HCT116 (cell line): ENCODE data around the gene USP7. TPM values are rescaled to one million over a fixed set of nuclear protein-coding genes. Genes with fewer than 3 reads are reported as not detected.

Experiments
- ATAC-seq: fragments of 200-7000 bp; cut with Tn5 transposase; 2 replicates; pipeline ENCODE4 v1.9.1; 2020; ENCODE audit warnings: mild to moderate bottlenecking, moderate library complexity
- BruUV-seq: library from RNA; stranded (reverse); fragments of 400-500 nt; replicated peaks from 2 replicates; lab custom pipeline; 2021; lab: Mats Ljungman, UMichigan
- CTCF ChIA-PET: fragments of 300-600 bp; sonication (Branson Sonifier 250); formaldehyde crosslinking; loops from one replicate; lab custom pipeline; 2021; ENCODE audit warnings: antibody characterized with exemption; lab: Charles Lee
- POLR2A ChIA-PET: fragments of 300-600, 350-600 bp; sonication (Branson Sonifier 250); formaldehyde crosslinking; loops from one replicate; lab custom pipeline; 2021; ENCODE audit warnings: antibody characterized with exemption; lab: Charles Lee
- RAD21 ChIA-PET, 2 experiments: fragments of 300-600 bp; sonication (Branson Sonifier 250); formaldehyde crosslinking; loops; one replicate each; lab custom pipeline; 2023; ENCODE audit warnings: low total read pairs in 2 of 2; ENCODE audit not compliant: uncharacterized antibody in 2 of 2, unreplicated experiment in 2 of 2, low non-redundant PET in 1 of 2; lab: Charles Lee
- DNase-seq: peaks from one replicate; pipeline ENCODE4 v3.0.0-alpha.2; 2010; ENCODE audit warnings: low read depth, low spot score
- H2AFZ ChIP-seq: fragments of 200-600 bp; shearing (Covaris generic), sonication (generic); 2 replicates; pipeline ENCODE4 v1.6.1; 2017; ENCODE audit warnings: low read depth, mixed run types, mixed read lengths, antibody characterized with exemption, low read length; ENCODE audit not compliant: poor library complexity, severe bottlenecking
- H3K27ac ChIP-seq: 2 replicates; pipeline ENCODE4 v1.5.1; 2012; ENCODE audit warnings: low read depth, low read length
- H3K27me3 ChIP-seq: fragments of 200-600 bp; sonication (generic); 2 replicates; pipeline ENCODE4 v1.6.1; 2016; ENCODE audit warnings: mixed run types, low read length, mixed read lengths; ENCODE audit not compliant: insufficient read depth
- H3K36me3 ChIP-seq, 2 experiments: fragments of 200-500 bp in 1 of 2; fragments of 200-600 bp in 1 of 2; sonication (Bioruptor generic) in 1 of 2; sonication (generic) in 1 of 2; 2 replicates each; pipeline versions ENCODE4 v1.5.1 to v1.6.1; 2014 to 2016; ENCODE audit warnings: low read length in 2 of 2, inconsistent platforms in 1 of 2, mixed read lengths in 1 of 2, mixed run types in 1 of 2; ENCODE audit not compliant: insufficient read depth in 2 of 2, control insufficient read depth in 1 of 2
- H3K4me1 ChIP-seq, 2 experiments: fragments of 200-600 bp in 1 of 2; sonication (generic) in 1 of 2; 2 replicates each; pipeline versions ENCODE4 v1.5.1 to v1.6.1; 2012 to 2017; ENCODE audit warnings: low read length in 2 of 2, inconsistent platforms in 1 of 2, mild to moderate bottlenecking in 1 of 2, mixed read lengths in 1 of 2, mixed run types in 1 of 2, moderate library complexity in 1 of 2; ENCODE audit not compliant: insufficient read depth in 2 of 2, control insufficient read depth in 1 of 2
- H3K4me2 ChIP-seq: fragments of 200-600 bp; sonication (generic); 2 replicates; pipeline ENCODE4 v1.6.1; 2017; ENCODE audit warnings: mixed run types, low read length, mixed read lengths
- H3K4me3 ChIP-seq, 2 experiments: fragments of 200-600 bp in 1 of 2; sonication (generic) in 1 of 2; replicated peaks in 1 of 2; 2 replicates each; pipeline ENCODE4 v1.5.1; 2011 to 2016; ENCODE audit warnings: low read length in 2 of 2, control low read depth in 1 of 2, low read depth in 1 of 2, mild to moderate bottlenecking in 1 of 2, mixed read lengths in 1 of 2, mixed run types in 1 of 2
- H3K79me2 ChIP-seq: fragments of 200-600 bp; sonication (generic); 2 replicates; pipeline ENCODE4 v1.6.1; 2017; ENCODE audit warnings: mild to moderate bottlenecking, mixed run types, low read length, moderate library complexity, mixed read lengths; ENCODE audit not compliant: insufficient read depth
- H3K9ac ChIP-seq: fragments of 200-600 bp; sonication (generic); 2 replicates; pipeline ENCODE4 v1.6.1; 2016; ENCODE audit warnings: low read length, mixed read lengths
- H3K9me2 ChIP-seq: fragments of 200-600 bp; sonication (generic), shearing (Covaris generic); 2 replicates; pipeline ENCODE4 v1.6.1; 2017; ENCODE audit warnings: mixed run types, mild to moderate bottlenecking, moderate library complexity; ENCODE audit not compliant: insufficient read depth
- H3K9me3 ChIP-seq, 2 experiments: fragments of 200-500 bp in 1 of 2; fragments of 200-600 bp in 1 of 2; sonication (Bioruptor generic) in 1 of 2; sonication (generic) in 1 of 2; 2 replicates each; pipeline ENCODE4 v1.6.1; 2014 to 2017; ENCODE audit warnings: low read length in 2 of 2, mixed read lengths in 2 of 2, inconsistent platforms in 1 of 2, low read depth in 1 of 2, mild to moderate bottlenecking in 1 of 2, mixed run types in 1 of 2, moderate library complexity in 1 of 2; ENCODE audit not compliant: control insufficient read depth in 1 of 2, insufficient read depth in 1 of 2
- H4K20me1 ChIP-seq: fragments of 200-600 bp; sonication (generic), shearing (Covaris generic); 2 replicates; pipeline ENCODE4 v1.6.1; 2017; ENCODE audit warnings: mixed run types, mild to moderate bottlenecking, moderate library complexity; ENCODE audit not compliant: insufficient read depth
- CBX3 ChIP-seq: IDR thresholded peaks from 2 replicates; pipeline ENCODE4 v1.6.1; 2012; ENCODE audit warnings: low read depth
- CEBPB ChIP-seq: IDR thresholded peaks from 2 replicates; pipeline ENCODE4 v1.6.1; 2012; ENCODE audit warnings: low read depth
- EGR1 ChIP-seq: IDR thresholded peaks from 2 replicates; pipeline ENCODE4 v1.6.1; 2012; ENCODE audit warnings: low read depth
- EZH2 ChIP-seq: fragments of 200-600 bp; sonication (generic); IDR thresholded peaks from 2 replicates; pipeline ENCODE4 v1.6.1; 2017; ENCODE audit warnings: antibody characterized with exemption, mixed run types
- FOSL1 ChIP-seq: IDR thresholded peaks from 2 replicates; pipeline ENCODE4 v1.6.1; 2012; ENCODE audit warnings: low read depth
- JUND ChIP-seq: IDR thresholded peaks from 2 replicates; pipeline ENCODE4 v1.6.1; 2012
- POLR2A ChIP-seq: IDR thresholded peaks from 2 replicates; pipeline ENCODE4 v1.7.0; 2011; ENCODE audit warnings: borderline replicate concordance; ENCODE audit not compliant: insufficient read depth, insufficient read length; ENCODE audit errors: extremely low read depth
- POLR2AphosphoS5 ChIP-seq: IDR thresholded peaks from 2 replicates; pipeline ENCODE4 v1.6.1; 2011; ENCODE audit warnings: mild to moderate bottlenecking, low read depth, low read length, moderate library complexity
- RAD21 ChIP-seq: IDR thresholded peaks from 2 replicates; pipeline ENCODE4 v1.6.1; 2012; ENCODE audit warnings: low read depth, mild to moderate bottlenecking
- SIN3A ChIP-seq: IDR thresholded peaks from 2 replicates; pipeline ENCODE4 v1.6.1; 2012; ENCODE audit warnings: low read depth
- SP1 ChIP-seq: IDR thresholded peaks from 2 replicates; pipeline ENCODE4 v1.6.1; 2012; ENCODE audit warnings: low read depth
- SRF ChIP-seq: IDR thresholded peaks from 2 replicates; pipeline ENCODE4 v1.6.1; 2012; ENCODE audit warnings: low read depth
- TCF7L2 ChIP-seq: IDR thresholded peaks from 2 replicates; pipeline ENCODE4 v1.7.0; 2011; ENCODE audit warnings: borderline replicate concordance, inconsistent platforms; ENCODE audit not compliant: insufficient read depth, insufficient read length; ENCODE audit errors: extremely low read depth
- YY1 ChIP-seq: IDR thresholded peaks from 2 replicates; pipeline ENCODE4 v1.6.1; 2011; ENCODE audit warnings: low read length, low read depth, moderate library complexity, mild to moderate bottlenecking; ENCODE audit not compliant: insufficient replicate concordance; ENCODE audit errors: extremely low read depth
- ZNF274 ChIP-seq: fragments of 200-500 bp; sonication (Bioruptor generic); IDR thresholded peaks from 2 replicates; pipeline ENCODE4 v1.6.1; 2014; ENCODE audit warnings: mild to moderate bottlenecking, low read depth, low read length, inconsistent platforms
- intact Hi-C: fragments of 100-400 bp; cut with micrococcal nuclease; formaldehyde crosslinking; loops from 2 replicates; pipeline ENCODE4 v1.10.0; 2022
- total RNA-seq: library from RNA; stranded (reverse); gene quantifications from one replicate; pipeline ENCODE4 v1.2.1, GENCODE V29; 2021; ENCODE audit not compliant: unreplicated experiment
- TF ChIP-seq, protein P1 (sequence below), 3 experiments: fragments of 200-600 bp in 1 of 3; sonication (generic) in 1 of 3; IDR thresholded peaks in 2 of 3; conservative IDR thresholded peaks in 1 of 3; 2 replicates each; pipeline ENCODE4 v1.5.1; 2012 to 2017; ENCODE audit warnings: low read depth in 2 of 3, low read length in 2 of 3, antibody characterized with exemption in 1 of 3, borderline replicate concordance in 1 of 3, control low read depth in 1 of 3, mild to moderate bottlenecking in 1 of 3, mixed read lengths in 1 of 3, mixed run types in 1 of 3, moderate library complexity in 1 of 3; ENCODE audit not compliant: insufficient read depth in 1 of 3
- TF ChIP-seq, protein P2 (sequence below): IDR thresholded peaks from 2 replicates; pipeline ENCODE4 v1.6.1; 2012; ENCODE audit warnings: low read depth
- TF ChIP-seq, protein P3 (sequence below): IDR thresholded peaks from 2 replicates; pipeline ENCODE4 v1.6.1; 2011; ENCODE audit warnings: mild to moderate bottlenecking, low read length, moderate library complexity; ENCODE audit not compliant: insufficient replicate concordance; ENCODE audit errors: extremely low read depth

The USP7 gene
- total RNA-seq, 1 experiment from 2014 or later, result 154 TPM

DNA sequence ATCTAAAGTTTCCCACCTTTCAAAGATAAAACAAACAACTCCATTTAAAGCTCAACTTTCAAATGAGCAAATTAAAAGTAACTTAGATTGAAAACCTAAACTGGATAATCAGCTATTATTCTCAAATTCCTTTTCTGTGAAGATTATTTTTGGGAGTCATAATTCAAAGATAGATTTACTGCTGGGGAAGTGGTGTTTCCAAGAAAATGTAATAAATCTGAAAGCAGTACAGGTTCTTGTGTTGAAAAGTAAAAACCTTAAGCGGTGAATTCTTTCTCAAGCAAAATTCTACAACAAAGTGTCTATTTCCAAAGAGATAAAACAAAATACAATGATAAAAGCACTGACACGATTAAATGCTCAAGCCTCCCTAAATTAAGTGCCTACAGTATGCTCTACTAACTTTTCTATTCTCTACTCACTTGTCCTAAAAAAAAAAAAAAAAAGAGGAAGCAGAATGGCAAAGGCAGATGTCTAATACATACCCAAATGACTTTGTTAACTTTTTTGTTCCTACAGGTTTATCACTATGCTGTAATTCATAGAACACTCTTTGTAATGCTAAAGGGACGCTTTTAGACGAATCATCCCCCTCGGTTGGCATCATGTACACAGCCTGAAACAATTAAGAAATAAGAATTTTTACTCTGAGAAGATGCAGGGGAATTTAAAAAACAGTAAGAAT, 47.0 kb downstream of the USP7 start:
- RAD21 ChIA-PET, result no interaction called here
- Histone ChIP-seq H3K4me2 (no peak overlapping the region), H3K79me2 (peaks cover 58% of the 10 kb centered on the region), H3K27ac (no peak overlapping the region), H3K4me3 (no peak overlapping the region), H3K9ac (no peak overlapping the region), H4K20me1 (no peaks in the 10 kb centered on the region), H3K36me3 (peaks cover 56 to 62% of the 10 kb centered on the region in 2 experiments), H2AFZ (no peak overlapping the region), H3K27me3 (no peaks in the 10 kb centered on the region), H3K9me2 (no peaks in the 10 kb centered on the region), H3K4me1 (no peaks in the 10 kb centered on the region), H3K9me3 (no peaks in the 10 kb centered on the region)
- no peak for ATAC-seq
- no peak for DNase-seq
- CTCF ChIA-PET, result no interaction called here
- POLR2A ChIA-PET, result interaction anchor here (0.6 kb wide), 1 partner anchor 145 kb away, joined by 3 read pairs; no protein-coding TSS in a partner anchor
- TF ChIP-seq EZH2 (no peak), ZNF274 (no peak), SP1 (no peak), JUND (no peak), POLR2A (no peak), RAD21 (no peak), FOSL1 (no peak), EGR1 (no peak), SRF (no peak), POLR2AphosphoS5 (no peak), SIN3A (no peak), TCF7L2 (no peak), CEBPB (no peak), YY1 (no peak), CBX3 (no peak)
- TF ChIP-seq, protein P1, sequence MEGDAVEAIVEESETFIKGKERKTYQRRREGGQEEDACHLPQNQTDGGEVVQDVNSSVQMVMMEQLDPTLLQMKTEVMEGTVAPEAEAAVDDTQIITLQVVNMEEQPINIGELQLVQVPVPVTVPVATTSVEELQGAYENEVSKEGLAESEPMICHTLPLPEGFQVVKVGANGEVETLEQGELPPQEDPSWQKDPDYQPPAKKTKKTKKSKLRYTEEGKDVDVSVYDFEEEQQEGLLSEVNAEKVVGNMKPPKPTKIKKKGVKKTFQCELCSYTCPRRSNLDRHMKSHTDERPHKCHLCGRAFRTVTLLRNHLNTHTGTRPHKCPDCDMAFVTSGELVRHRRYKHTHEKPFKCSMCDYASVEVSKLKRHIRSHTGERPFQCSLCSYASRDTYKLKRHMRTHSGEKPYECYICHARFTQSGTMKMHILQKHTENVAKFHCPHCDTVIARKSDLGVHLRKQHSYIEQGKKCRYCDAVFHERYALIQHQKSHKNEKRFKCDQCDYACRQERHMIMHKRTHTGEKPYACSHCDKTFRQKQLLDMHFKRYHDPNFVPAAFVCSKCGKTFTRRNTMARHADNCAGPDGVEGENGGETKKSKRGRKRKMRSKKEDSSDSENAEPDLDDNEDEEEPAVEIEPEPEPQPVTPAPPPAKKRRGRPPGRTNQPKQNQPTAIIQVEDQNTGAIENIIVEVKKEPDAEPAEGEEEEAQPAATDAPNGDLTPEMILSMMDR (IDR thresholded peaks at IDR 0.05 in 2 of 3, conservative IDR thresholded peaks at IDR 0.05 in 1 of 3; ENCODE audit: borderline replicate concordance in 1 of 3, insufficient read depth in 1 of 3, low read depth in 2 of 3, low read length in 2 of 3), result no peak
- TF ChIP-seq, protein P2, sequence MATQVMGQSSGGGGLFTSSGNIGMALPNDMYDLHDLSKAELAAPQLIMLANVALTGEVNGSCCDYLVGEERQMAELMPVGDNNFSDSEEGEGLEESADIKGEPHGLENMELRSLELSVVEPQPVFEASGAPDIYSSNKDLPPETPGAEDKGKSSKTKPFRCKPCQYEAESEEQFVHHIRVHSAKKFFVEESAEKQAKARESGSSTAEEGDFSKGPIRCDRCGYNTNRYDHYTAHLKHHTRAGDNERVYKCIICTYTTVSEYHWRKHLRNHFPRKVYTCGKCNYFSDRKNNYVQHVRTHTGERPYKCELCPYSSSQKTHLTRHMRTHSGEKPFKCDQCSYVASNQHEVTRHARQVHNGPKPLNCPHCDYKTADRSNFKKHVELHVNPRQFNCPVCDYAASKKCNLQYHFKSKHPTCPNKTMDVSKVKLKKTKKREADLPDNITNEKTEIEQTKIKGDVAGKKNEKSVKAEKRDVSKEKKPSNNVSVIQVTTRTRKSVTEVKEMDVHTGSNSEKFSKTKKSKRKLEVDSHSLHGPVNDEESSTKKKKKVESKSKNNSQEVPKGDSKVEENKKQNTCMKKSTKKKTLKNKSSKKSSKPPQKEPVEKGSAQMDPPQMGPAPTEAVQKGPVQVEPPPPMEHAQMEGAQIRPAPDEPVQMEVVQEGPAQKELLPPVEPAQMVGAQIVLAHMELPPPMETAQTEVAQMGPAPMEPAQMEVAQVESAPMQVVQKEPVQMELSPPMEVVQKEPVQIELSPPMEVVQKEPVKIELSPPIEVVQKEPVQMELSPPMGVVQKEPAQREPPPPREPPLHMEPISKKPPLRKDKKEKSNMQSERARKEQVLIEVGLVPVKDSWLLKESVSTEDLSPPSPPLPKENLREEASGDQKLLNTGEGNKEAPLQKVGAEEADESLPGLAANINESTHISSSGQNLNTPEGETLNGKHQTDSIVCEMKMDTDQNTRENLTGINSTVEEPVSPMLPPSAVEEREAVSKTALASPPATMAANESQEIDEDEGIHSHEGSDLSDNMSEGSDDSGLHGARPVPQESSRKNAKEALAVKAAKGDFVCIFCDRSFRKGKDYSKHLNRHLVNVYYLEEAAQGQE, result no peak
- TF ChIP-seq, protein P3, sequence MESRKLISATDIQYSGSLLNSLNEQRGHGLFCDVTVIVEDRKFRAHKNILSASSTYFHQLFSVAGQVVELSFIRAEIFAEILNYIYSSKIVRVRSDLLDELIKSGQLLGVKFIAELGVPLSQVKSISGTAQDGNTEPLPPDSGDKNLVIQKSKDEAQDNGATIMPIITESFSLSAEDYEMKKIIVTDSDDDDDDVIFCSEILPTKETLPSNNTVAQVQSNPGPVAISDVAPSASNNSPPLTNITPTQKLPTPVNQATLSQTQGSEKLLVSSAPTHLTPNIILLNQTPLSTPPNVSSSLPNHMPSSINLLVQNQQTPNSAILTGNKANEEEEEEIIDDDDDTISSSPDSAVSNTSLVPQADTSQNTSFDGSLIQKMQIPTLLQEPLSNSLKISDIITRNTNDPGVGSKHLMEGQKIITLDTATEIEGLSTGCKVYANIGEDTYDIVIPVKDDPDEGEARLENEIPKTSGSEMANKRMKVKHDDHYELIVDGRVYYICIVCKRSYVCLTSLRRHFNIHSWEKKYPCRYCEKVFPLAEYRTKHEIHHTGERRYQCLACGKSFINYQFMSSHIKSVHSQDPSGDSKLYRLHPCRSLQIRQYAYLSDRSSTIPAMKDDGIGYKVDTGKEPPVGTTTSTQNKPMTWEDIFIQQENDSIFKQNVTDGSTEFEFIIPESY, result no peak
- BruUV-seq, result no TSS peak
- intact Hi-C loops, result no loop called here
